CD4-positive, CD25-positive, alpha-beta regulatory T cell (primary cell): ENCODE measurements around the gene UBE2L5. TPM values are rescaled to one million over a fixed set of nuclear protein-coding genes. Genes with fewer than 3 reads are reported as not detected.

Source experiments
- ATAC-seq, 2 donors: fragments of 150-1000 bp; cut with Tn5 transposase; one replicate each; pipeline ENCODE4 v1.10.0; 2021; ENCODE audit warnings: low read depth in 2 of 2, moderate number of reproducible peaks in 2 of 2, moderate library complexity in 1 of 2
- DNase-seq, 3 donors: peaks; one replicate each; pipeline versions ENCODE4 v3.0.0 to v3.0.0-alpha.2; 2012 to 2022; ENCODE audit warnings: mixed read lengths in 1 of 3
- H3K27ac ChIP-seq: one replicate; pipeline ENCODE4 v1.7.0; 2013; ENCODE audit warnings: mild to moderate bottlenecking, low read length; ENCODE audit not compliant: insufficient read depth, poor library complexity, severe bottlenecking
- H3K27me3 ChIP-seq: one replicate; pipeline ENCODE4 v1.7.0; 2013; ENCODE audit warnings: low read length; ENCODE audit not compliant: control insufficient read depth, insufficient read depth
- H3K36me3 ChIP-seq: one replicate; pipeline ENCODE4 v1.7.0; 2013; ENCODE audit warnings: mild to moderate bottlenecking, low read length, moderate library complexity; ENCODE audit not compliant: control insufficient read depth, insufficient read depth
- H3K4me1 ChIP-seq: 2 replicates; pipeline ENCODE4 v1.7.0; 2013; ENCODE audit warnings: mild to moderate bottlenecking, low read length; ENCODE audit not compliant: insufficient read depth, control insufficient read depth, poor library complexity, severe bottlenecking
- H3K4me3 ChIP-seq: one replicate; pipeline ENCODE4 v1.7.0; 2013; ENCODE audit warnings: low read depth, mild to moderate bottlenecking, low read length, moderate library complexity
- H3K9me3 ChIP-seq, 2 experiments: 1 replicate in 1 of 2; 2 replicates in 1 of 2; pipeline ENCODE4 v1.7.0; 2013; ENCODE audit warnings: low read length in 2 of 2, mild to moderate bottlenecking in 1 of 2, moderate library complexity in 1 of 2; ENCODE audit not compliant: control insufficient read depth in 2 of 2
- H3K27ac Mint-ChIP-seq, 3 donors: one replicate each; pipeline ENCODE4 v1.8.0; 2020 to 2022; ENCODE audit warnings: mild to moderate bottlenecking in 3 of 3, mixed read lengths in 3 of 3, moderate library complexity in 2 of 3
- H3K27me3 Mint-ChIP-seq: one replicate; pipeline ENCODE4 v1.8.0; 2022; ENCODE audit warnings: mild to moderate bottlenecking, mixed read lengths
- H3K36me3 Mint-ChIP-seq: one replicate; pipeline ENCODE4 v1.8.0; 2020; ENCODE audit warnings: mixed read lengths
- H3K4me1 Mint-ChIP-seq, 4 donors: one replicate each; pipeline ENCODE4 v1.8.0; 2020 to 2022; ENCODE audit warnings: mixed read lengths in 4 of 4, mild to moderate bottlenecking in 1 of 4
- H3K4me3 Mint-ChIP-seq, 4 donors: one replicate each; pipeline ENCODE4 v1.8.0; 2020 to 2022; ENCODE audit warnings: mild to moderate bottlenecking in 4 of 4, mixed read lengths in 4 of 4, moderate library complexity in 3 of 4
- H3K9me3 Mint-ChIP-seq, 7 donors: one replicate each; pipeline ENCODE4 v1.8.0; 2020 to 2022; ENCODE audit warnings: mixed read lengths in 7 of 7, mild to moderate bottlenecking in 3 of 7, moderate library complexity in 2 of 7
- polyA plus RNA-seq, 4 donors: library from polyadenylated mRNA; unstranded; fragments of 300-500 nt; fragmentation: Illumina TruSeq; gene quantifications; one replicate each; pipeline ENCODE4 v1.2.3, GENCODE V29; 2021
- total RNA-seq: library from RNA; stranded (reverse); gene quantifications from one replicate; pipeline ENCODE4 v1.2.3, GENCODE V29; 2022

The UBE2L5 gene
- total and polyA plus RNA-seq, 5 donors from 2014 or later, result not detected

DNA sequence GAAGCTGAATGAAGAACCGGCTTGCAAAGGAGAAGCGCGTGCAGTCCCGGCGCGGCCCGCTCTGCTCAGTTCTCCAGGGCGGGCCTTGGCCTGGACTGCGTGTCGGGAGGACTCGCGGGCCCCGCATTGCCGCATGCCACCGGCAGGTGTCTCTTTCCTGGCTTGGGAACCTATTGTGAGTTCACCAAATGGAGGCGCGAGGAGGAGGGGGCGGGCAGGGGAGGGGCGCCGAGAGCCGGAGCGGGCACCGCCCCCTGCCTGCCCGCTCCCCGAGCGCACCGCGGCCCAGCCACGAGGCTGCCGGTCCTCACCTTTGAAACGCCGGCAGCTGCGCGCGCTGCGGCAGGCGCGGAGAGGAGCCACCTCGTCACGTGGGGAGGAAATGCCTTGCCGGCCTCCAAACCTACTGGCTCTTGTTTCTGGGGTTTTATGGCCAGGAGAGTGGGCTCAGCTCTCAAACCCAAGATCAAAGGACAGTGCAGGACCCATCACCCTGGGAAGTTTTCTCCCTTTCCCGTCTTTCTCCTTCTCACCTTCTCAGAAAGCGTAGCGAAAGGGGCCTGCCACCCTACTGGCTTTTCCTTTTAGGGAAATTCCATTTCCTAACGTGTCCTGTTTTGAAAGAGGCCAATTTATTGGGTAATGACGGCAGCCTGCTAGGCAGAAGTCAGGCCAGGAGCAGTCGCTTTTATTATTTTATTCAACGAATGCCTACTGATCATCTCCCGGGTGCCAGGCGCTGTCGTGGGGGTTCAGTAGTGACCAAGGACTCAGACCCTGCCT is 13.8 kb upstream of the UBE2L5 start:
- H3K4me1 ChIP-seq, result peaks cover 11% of the 10 kb centered on the region

DNA sequence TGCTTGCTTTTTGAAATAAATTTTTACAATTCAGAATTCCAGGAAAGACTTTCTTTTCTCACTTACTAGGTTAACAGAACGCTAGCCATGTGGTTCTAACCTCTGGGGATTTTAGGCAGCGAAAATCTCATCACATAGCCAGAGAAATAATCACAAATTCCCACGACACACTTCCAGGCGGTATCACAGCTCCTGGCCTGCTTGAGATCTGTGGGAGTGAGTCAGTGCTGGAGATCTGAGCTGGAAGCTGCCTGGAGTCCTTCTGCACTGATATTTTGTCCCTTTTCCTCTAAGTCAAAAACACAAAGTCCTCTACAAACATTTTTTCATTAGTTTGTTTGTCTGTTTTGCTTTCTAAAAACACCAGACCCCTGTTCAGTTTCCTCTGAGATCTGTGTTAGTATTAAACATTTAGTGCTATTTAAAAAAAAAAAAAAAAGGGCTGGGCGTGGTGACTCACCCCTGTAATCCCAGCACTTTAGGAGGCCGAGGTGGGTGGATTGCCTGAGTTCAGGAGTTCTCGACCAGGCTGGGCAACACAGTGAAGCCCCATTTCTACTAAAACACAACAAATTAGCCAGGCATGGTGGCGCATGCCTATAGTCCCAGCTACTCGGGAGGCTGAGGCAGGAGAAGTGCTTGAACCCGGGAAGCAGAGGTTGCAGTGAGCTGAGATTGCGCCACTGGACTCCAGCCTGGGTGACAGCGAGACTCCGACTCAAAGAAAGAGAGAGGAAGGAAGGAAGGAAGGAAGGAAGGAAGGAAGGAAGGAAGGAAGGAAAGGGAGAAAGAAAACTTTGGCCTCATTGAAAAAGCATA is 12.2 kb upstream of the UBE2L5 start:
- H3K4me1 ChIP-seq, result peaks cover 12% of the 10 kb centered on the region
- no peaks in the 10 kb centered on the region for H3K9me3 Mint-ChIP-seq
- ATAC-seq, result no peak
- no peaks in the 10 kb centered on the region for H3K36me3 ChIP-seq
- H3K4me3 ChIP-seq, result no peak overlapping the region
- no peak for DNase-seq
- H3K9me3 ChIP-seq, result no peaks in the 10 kb centered on the region
- no peaks in the 10 kb centered on the region for H3K27me3 ChIP-seq
- H3K27me3 Mint-ChIP-seq, result no peaks in the 10 kb centered on the region
- peaks cover 9 to 40% (median 25%) of the 10 kb centered on the region in 4 donors for H3K4me1 Mint-ChIP-seq
- H3K4me3 Mint-ChIP-seq, result peak overlapping the region in 2 of 4 donors; percentile 21 to 55
- H3K36me3 Mint-ChIP-seq, result no peaks in the 10 kb centered on the region
- H3K27ac Mint-ChIP-seq, result peak overlapping the region in 1 of 3 donors; percentile 88
- no peak overlapping the region for H3K27ac ChIP-seq

More for the DNA sequence above, 13.8 kb upstream of the UBE2L5 start:
- Mint-ChIP-seq H3K36me3 (no peaks in the 10 kb centered on the region), H3K4me3 (peak overlapping the region; percentile 63 to 75 (median 66)), H3K9me3 (no peaks in the 10 kb centered on the region), H3K27ac (peak overlapping the region; percentile 77 to 88 (median 81)), H3K27me3 (no peaks in the 10 kb centered on the region), H3K4me1 (peaks cover 9 to 36% (median 22%) of the 10 kb centered on the region in 4 donors)
- Histone ChIP-seq H3K27ac (peak overlapping the region; percentile 70), H3K36me3 (no peaks in the 10 kb centered on the region), H3K4me3 (no peak overlapping the region), H3K27me3 (no peaks in the 10 kb centered on the region), H3K9me3 (no peaks in the 10 kb centered on the region)
- ATAC-seq (peak; percentile 92 to 96), DNase-seq (peak; percentile 86 to 94 (median 86))

DNA sequence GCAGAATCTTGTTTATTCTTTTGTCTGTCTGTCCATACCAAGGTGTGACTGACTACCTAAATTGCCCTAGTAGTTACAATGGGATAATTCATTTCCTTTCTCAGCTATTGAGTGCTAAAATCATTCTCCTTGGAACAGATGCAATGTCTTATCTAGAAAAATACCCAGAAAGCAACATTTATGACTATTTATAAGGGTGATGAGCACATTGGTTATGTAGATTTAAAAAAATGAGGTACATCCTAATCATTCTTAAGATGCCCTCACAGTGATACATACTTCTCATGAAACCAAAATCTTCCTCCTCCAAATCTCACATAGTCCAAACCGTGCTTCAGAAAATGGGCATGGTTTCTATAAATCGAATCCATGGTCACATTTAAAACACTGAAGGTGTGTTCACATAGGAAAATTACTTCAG is 11.6 kb upstream of the UBE2L5 start:
- Histone ChIP-seq H3K27me3 (no peaks in the 10 kb centered on the region), H3K9me3 (no peaks in the 10 kb centered on the region), H3K27ac (no peak overlapping the region), H3K4me1 (peaks cover 18% of the 10 kb centered on the region), H3K4me3 (no peak overlapping the region), H3K36me3 (no peaks in the 10 kb centered on the region)
- Mint-ChIP-seq H3K4me3 (no peak overlapping the region), H3K27ac (peak overlapping the region in 1 of 3 donors; percentile 88), H3K4me1 (peaks cover 13 to 46% (median 31%) of the 10 kb centered on the region in 4 donors), H3K27me3 (no peaks in the 10 kb centered on the region), H3K36me3 (no peaks in the 10 kb centered on the region), H3K9me3 (no peaks in the 10 kb centered on the region)
- DNase-seq (no peak), ATAC-seq (no peak)

GRCh38 chr13:30412346-30412745 is 9.9 kb upstream of the UBE2L5 start:
- peak overlapping the region in 1 of 3 donors; percentile 10 for H3K27ac Mint-ChIP-seq

GRCh38 chr13:30413842-30414241 is 8.5 kb upstream of the UBE2L5 start:
- Histone ChIP-seq H3K4me3 (no peak overlapping the region), H3K36me3 (no peaks in the 10 kb centered on the region), H3K27me3 (no peaks in the 10 kb centered on the region), H3K9me3 (no peaks in the 10 kb centered on the region), H3K4me1 (peaks cover 17% of the 10 kb centered on the region), H3K27ac (no peak overlapping the region)
- no peak for DNase-seq
- H3K4me1 Mint-ChIP-seq, result peaks cover 16 to 56% (median 27%) of the 10 kb centered on the region in 4 donors
- H3K27me3 Mint-ChIP-seq, result no peaks in the 10 kb centered on the region
- no peaks in the 10 kb centered on the region for H3K36me3 Mint-ChIP-seq
- H3K27ac Mint-ChIP-seq, result peak overlapping the region in 2 of 3 donors; percentile 2 to 16
- peaks cover 0 to 1% (median 0%) of the 10 kb centered on the region in 7 donors for H3K9me3 Mint-ChIP-seq
- ATAC-seq, result no peak
- no peak overlapping the region for H3K4me3 Mint-ChIP-seq

More at GRCh38 chr13:30412346-30412745, 9.9 kb upstream of the UBE2L5 start:
- Mint-ChIP-seq H3K4me3 (no peak overlapping the region), H3K36me3 (no peaks in the 10 kb centered on the region), H3K27me3 (no peaks in the 10 kb centered on the region), H3K9me3 (peaks cover 0 to 1% (median 0%) of the 10 kb centered on the region in 7 donors), H3K4me1 (peaks cover 16 to 52% (median 34%) of the 10 kb centered on the region in 4 donors)
- DNase-seq, result no peak
- Histone ChIP-seq H3K36me3 (no peaks in the 10 kb centered on the region), H3K9me3 (no peaks in the 10 kb centered on the region), H3K4me1 (peaks cover 26% of the 10 kb centered on the region), H3K4me3 (no peak overlapping the region), H3K27me3 (no peaks in the 10 kb centered on the region), H3K27ac (no peak overlapping the region)
- ATAC-seq, result no peak

- Mint-ChIP-seq H3K36me3 (no peaks in the 10 kb centered on the region), H3K27me3 (no peaks in the 10 kb centered on the region), H3K9me3 (peaks cover 0 to 1% (median 0%) of the 10 kb centered on the region in 7 donors), H3K4me3 (peak overlapping the region; percentile 4 to 77 (median 46)), H3K27ac (peak overlapping the region in 2 of 3 donors; percentile 5 to 52), H3K4me1 (peaks cover 12 to 50% (median 26%) of the 10 kb centered on the region in 4 donors)
- H3K27ac ChIP-seq, result no peak overlapping the region
- no peaks in the 10 kb centered on the region for H3K27me3 ChIP-seq
- ATAC-seq (peak in 1 of 2 donors; percentile 58), DNase-seq (peak in 2 of 3 donors; percentile 48 to 57)
- no peaks in the 10 kb centered on the region for H3K9me3 ChIP-seq
- H3K4me3 ChIP-seq, result peak overlapping the region; percentile 38
- no peaks in the 10 kb centered on the region for H3K36me3 ChIP-seq
- peaks cover 15% of the 10 kb centered on the region for H3K4me1 ChIP-seq
Observed at GRCh38 chr13:30415430-30416030, 6.8 kb upstream of the UBE2L5 start.

DNA sequence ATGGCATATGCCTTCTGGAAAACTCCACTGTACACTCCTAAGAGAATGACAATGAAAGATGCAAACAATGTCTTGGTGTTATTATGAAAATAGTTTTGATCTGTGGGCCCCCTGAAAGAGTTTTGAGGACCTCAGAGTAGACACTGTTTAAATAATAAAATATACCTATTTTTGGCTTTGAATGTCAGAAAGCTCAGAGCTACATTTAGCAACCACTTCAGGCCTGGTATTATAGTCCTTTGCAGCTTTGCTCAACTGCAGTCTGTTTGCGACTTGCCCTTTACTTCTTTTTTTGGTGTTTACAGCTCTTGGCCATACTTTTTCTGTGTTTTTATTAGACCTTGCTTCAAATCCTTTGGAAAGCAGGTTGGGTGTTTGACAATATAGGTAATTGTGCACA is 5.8 kb upstream of the UBE2L5 start:
- H3K27ac Mint-ChIP-seq, result no peak overlapping the region
- no peaks in the 10 kb centered on the region for H3K27me3 ChIP-seq
- no peak overlapping the region for H3K27ac ChIP-seq
- H3K4me3 Mint-ChIP-seq, result peak overlapping the region in 1 of 4 donors; percentile 34
- H3K9me3 Mint-ChIP-seq, result peaks cover 0 to 1% (median 0%) of the 10 kb centered on the region in 7 donors
- ATAC-seq, result no peak
- DNase-seq, result no peak
- no peaks in the 10 kb centered on the region for H3K36me3 ChIP-seq
- peaks cover 15% of the 10 kb centered on the region for H3K4me1 ChIP-seq
- no peak overlapping the region for H3K4me3 ChIP-seq
- no peaks in the 10 kb centered on the region for H3K36me3 Mint-ChIP-seq
- no peaks in the 10 kb centered on the region for H3K27me3 Mint-ChIP-seq
- H3K4me1 Mint-ChIP-seq, result peaks cover 12 to 55% (median 27%) of the 10 kb centered on the region in 4 donors
- H3K9me3 ChIP-seq, result no peaks in the 10 kb centered on the region
